GM18861 (cell line): ENCODE results near the gene SLC8A1.
"Not testable (repeated sequence)": the region's sequence is repeated elsewhere in the genome, so short reads cannot be mapped to it uniquely, and the experiment has no call there.

Experiments used
- ATAC-seq: cut with Tn5 transposase; IDR thresholded peaks from one replicate; pipeline ENCODE4 v1.9.1; 2021; ENCODE audit not compliant: unreplicated experiment

SLC8A1 gene

DNA sequence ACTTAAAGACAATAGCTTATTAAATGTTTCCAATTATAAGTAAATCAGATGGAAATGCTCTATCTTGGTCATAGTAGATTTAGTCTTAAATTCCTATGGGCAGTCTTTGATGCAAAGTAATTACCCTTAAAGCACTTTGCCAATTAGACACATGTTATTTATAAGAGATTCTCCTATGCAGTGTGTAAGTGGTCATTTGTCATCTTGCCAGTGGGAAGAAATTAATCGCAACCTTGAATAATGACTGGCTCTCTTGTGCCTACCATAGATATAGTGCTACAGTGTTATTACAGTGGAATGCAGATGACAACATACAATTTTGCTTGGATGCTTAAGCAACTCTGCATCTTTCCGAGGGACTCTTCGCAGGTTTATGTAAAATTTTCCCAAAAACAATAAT, 361.8 kb downstream of the SLC8A1 start:
- ATAC-seq = no peak

DNA sequence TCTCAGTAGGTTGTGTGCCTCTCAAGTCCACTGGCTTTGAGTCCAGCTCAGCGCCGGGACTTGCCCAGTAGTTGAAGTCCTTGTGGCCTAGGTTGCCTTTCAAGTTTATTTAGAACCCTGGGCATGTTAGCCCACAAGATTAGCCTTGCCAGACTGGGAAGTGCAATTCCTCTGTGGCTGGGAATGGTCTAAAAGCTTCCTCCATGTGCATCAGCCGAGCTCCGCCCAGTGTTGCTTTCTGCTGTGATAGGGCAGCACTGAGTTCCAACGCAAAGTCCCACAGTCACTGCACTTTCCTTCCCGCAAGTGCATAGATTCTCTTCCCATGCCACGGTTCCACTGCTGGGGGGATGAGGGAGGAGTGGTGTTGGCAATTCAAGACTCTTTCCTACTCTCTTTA, 364.0 kb downstream of the SLC8A1 start:
- ATAC-seq = no peak

DNA sequence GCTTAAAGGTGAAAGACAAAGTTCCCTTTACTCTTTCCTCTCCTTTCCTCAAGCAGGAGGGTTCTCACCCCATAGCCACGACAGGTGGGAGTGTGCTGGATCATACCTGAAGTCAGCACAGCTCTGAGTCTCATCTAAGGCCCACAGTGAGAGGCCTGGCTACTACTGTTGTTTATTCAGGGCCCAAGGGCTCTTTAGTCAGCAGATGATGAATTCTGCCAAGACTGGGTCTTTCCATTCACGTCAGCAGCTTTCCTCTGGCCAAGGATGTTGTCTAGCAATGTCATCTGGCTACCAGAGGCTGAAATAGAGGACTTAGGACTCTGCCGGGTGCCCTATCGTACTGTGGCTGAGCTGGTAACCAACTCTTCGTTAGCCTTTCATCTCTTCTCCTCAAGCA, 364.5 kb downstream of the SLC8A1 start:
- ATAC-seq = no peak

DNA sequence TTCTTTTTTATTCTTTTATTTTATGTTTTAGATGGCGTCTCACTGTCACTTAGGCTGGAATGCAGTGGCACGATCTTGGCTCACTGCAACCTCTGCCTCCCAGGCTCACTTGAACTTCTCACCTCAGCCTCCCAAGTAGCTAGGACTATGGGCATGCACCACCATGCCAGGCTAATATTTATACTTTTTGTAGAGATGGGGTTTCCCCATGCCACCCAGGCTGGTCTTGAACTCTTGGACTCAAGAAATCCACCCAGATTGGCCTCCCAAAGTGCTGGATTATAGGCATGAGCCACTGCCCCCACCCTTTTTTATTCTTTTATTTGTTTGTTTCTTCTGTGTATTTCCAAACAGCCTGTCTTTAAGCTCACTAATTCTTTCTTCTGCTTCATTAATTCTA, 366.1 kb downstream of the SLC8A1 start:
- no peak for ATAC-seq

DNA sequence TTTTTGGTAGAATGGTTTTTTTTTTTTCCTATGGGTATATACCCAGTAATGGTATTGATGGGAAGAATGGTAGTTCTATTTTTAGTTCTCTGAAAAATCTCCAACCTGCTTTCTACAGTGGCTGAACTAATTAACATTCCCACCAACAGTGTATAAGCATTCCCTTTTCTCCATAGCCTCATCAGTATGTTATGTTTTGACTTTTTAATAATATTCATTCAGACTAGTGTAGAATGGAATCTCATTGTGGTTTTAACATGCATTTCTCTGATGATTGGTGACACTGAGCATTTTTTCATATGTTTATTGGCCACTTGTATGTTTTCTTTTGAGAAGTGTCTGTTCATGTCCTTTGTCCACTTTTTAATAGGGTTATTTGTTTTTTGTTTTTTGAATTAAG, 378.6 kb downstream of the SLC8A1 start:
- not testable (repeated sequence) for ATAC-seq

DNA sequence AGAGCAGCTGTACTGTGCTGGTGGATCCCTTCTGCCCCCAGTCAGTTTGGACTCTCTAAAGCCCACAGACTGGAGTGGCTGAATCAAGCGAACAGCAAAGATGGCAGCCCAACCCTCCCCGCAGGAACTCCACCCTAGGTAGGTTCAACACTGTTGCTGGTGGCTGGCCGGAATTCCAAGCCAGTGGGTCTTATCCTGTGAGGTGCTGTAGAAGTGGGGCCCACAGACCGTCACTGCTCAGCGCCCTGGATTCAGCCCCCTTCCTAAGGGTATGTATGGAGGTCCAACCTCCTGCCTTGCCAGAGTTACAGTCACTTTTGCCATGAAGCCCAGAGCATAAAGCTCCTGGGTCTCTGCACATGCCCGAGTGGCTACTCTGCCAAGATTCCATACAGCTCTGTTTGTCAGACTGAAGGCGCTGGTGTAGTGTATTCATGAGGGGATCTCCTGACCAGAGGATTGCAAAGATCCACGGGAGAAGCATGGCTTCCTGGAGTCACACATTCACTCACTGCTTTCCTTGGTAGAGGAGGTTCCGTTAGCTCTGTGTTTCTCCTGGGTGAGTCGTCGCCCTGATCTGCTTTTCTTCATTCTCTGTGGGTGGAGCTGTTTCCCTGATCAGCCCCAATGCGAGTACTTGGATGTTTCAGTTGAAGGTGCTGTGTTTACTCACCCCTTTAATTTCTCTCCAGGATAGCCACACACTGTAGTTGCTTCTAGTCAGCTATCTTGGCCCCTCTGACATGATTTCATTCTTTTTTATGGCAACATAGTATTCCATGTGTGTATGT, 379.3 kb downstream of the SLC8A1 start:
- ATAC-seq = no peak

DNA sequence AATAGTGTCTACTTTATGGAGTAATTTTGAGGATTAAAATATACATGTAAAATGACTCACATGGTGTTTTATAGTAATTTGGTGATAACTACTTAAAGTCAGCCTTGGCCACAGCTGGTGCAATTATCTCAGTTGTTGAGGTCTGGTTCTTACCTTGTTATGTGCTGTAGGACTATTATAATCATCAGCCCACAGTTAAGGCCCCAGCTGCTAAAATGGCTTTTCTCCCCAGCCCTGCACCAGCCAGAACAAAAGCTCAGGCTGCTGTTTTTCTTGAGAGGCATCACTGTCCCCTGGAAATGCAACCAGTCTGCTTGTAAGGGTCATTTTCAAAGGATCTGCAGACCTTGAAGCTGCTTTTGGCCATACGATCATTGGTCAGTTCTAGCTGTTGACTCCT, 389.5 kb downstream of the SLC8A1 start:
- no peak for ATAC-seq

DNA sequence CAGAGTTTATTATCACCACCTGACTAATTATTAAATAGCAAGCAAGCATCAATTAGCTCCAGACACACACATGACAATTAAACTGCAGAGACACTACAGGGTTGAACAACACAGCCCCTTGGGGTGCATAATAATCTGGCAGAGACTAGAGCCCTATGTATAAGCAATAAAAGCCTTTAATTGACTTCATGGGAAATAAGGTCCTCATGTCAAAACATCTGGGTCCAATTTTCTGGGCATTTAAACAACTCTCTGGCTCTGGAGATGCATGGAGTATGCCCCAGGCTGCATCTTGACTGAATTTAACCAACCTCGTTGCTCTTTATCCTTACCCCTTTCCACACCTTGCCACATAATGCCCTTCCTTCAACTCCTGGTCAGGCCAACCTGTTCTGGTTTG, 402.1 kb downstream of the SLC8A1 start:
- no peak for ATAC-seq

DNA sequence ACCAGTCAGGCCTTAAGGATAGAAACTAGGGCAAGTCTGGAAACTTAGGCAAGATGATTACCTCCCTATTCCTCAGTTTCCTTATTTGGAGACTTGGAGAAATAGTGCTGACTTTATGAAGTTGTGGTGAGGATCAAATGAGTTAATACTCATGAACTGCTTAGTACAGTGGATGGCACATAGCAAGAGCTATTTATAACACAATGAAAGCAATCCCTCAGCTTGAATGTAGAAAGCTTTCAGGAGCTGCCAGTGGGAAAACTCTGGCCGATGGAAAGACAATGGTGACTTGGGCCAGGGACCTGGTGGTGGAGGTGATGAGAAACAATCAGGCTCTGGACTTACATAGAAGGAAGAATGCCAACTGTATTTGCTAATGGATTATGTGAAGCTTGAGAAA, 403.4 kb downstream of the SLC8A1 start:
- no peak for ATAC-seq

DNA sequence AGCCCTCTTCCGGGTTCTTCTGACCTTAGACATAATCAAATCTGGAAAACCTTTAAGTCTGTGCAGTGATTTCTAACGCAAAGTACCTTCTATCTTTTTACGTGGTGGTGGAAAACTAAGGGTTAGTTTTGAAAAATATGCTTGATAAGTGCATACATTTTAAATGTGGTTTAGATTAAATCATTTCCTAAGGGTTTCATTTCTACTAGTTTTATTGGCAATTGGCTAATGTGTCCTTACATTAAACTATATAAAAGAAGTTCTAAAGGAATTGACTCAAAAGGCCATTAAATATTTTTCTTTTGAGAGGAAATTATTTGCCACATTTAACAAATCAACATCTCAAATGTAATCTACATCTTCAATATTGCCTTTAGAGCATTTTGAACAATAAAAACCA, 404.5 kb downstream of the SLC8A1 start:
- ATAC-seq = no peak
